Neural cell (in vitro differentiated cells): ENCODE results near the gene BNIPL. TPM values are rescaled to one million over a fixed set of nuclear protein-coding genes. Genes with fewer than 3 reads are reported as not detected.

Source experiments
- H2AFZ ChIP-seq: fragments of 200-600, 300-800 bp; sonication (generic), shearing (Covaris generic); 2 replicates; pipeline ENCODE4 v1.6.0; 2014; ENCODE audit warnings: low read depth, mild to moderate bottlenecking, antibody characterized with exemption, low read length, moderate library complexity
- H3F3A ChIP-seq: fragments of 200-600 bp; shearing (Covaris generic); 2 replicates; pipeline ENCODE4 v1.6.1; 2016; ENCODE audit warnings: mild to moderate bottlenecking, moderate library complexity, mixed read lengths, antibody characterized with exemption, low read length; ENCODE audit not compliant: insufficient read depth, poor library complexity, severe bottlenecking
- H3K27ac ChIP-seq: fragments of 200-600, 300-800 bp; sonication (generic), shearing (Covaris generic); 2 replicates; pipeline ENCODE4 v1.5.1; 2014; ENCODE audit warnings: mild to moderate bottlenecking, low read length, moderate library complexity
- H3K27me3 ChIP-seq: fragments of 300-800, 200-600 bp; sonication (generic), shearing (Covaris generic); 2 replicates; pipeline ENCODE4 v1.6.0; 2014; ENCODE audit warnings: mild to moderate bottlenecking, low read depth, low read length, moderate library complexity; ENCODE audit not compliant: insufficient read depth
- H3K36me3 ChIP-seq: fragments of 300-800, 200-600 bp; sonication (generic), shearing (Covaris generic); 2 replicates; pipeline ENCODE4 v1.5.1; 2014; ENCODE audit warnings: mild to moderate bottlenecking, antibody characterized with exemption, low read length, moderate library complexity; ENCODE audit not compliant: insufficient read depth
- H3K4me2 ChIP-seq: fragments of 300-800, 200-600 bp; sonication (generic), shearing (Covaris generic); 2 replicates; pipeline ENCODE4 v1.6.0; 2014; ENCODE audit warnings: mild to moderate bottlenecking, low read length
- H3K4me3 ChIP-seq: fragments of 300-800, 200-600 bp; sonication (generic), shearing (Covaris generic); 2 replicates; pipeline ENCODE4 v1.5.1; 2014; ENCODE audit warnings: mild to moderate bottlenecking, low read length, moderate library complexity
- H3K79me2 ChIP-seq: fragments of 200-600 bp; shearing (Covaris generic); replicated peaks from 2 replicates; pipeline ENCODE4 v1.6.0; 2014; ENCODE audit warnings: mild to moderate bottlenecking, low read length, moderate library complexity; ENCODE audit not compliant: insufficient read depth
- H3K9ac ChIP-seq: fragments of 300-800, 200-600 bp; sonication (generic), shearing (Covaris generic); 2 replicates; pipeline ENCODE4 v1.6.1; 2016; ENCODE audit warnings: mild to moderate bottlenecking, low read length, mixed read lengths
- H3K9me2 ChIP-seq: fragments of 200-600 bp; shearing (Covaris generic); 2 replicates; pipeline ENCODE4 v1.6.1; 2016; ENCODE audit warnings: mild to moderate bottlenecking, low read length, mixed read lengths; ENCODE audit not compliant: insufficient read depth
- H3K9me3 ChIP-seq: fragments of 200-600, 300-800 bp; sonication (generic), shearing (Covaris generic); 2 replicates; pipeline ENCODE4 v1.6.1; 2016; ENCODE audit warnings: mild to moderate bottlenecking, mixed run types, low read length, moderate library complexity, mixed read lengths
- H4K20me1 ChIP-seq: fragments of 200-600 bp; shearing (Covaris generic); 2 replicates; pipeline ENCODE4 v1.6.1; 2016; ENCODE audit warnings: mild to moderate bottlenecking, mixed run types; ENCODE audit not compliant: insufficient read depth
- CTCF ChIP-seq: fragments of 450-650 bp; IDR thresholded peaks from 2 replicates; pipeline ENCODE4 v1.5.1; 2014; ENCODE audit warnings: antibody characterized with exemption, mild to moderate bottlenecking, moderate library complexity; ENCODE audit not compliant: poor library complexity, severe bottlenecking
- EP300 ChIP-seq: fragments of 450-650 bp; conservative IDR thresholded peaks from 2 replicates; pipeline ENCODE4 v1.6.1; 2014; ENCODE audit warnings: antibody characterized with exemption, mild to moderate bottlenecking, moderate library complexity; ENCODE audit not compliant: poor library complexity, severe bottlenecking
- EZH2 ChIP-seq: fragments of 200-600, 300-800 bp; shearing (Covaris generic), sonication (generic); IDR thresholded peaks from 2 replicates; pipeline ENCODE4 v1.6.1; 2014; ENCODE audit warnings: antibody characterized with exemption, low read length, borderline replicate concordance, mild to moderate bottlenecking; ENCODE audit not compliant: insufficient read depth, poor library complexity, severe bottlenecking
- MXI1 ChIP-seq: fragments of 450-650 bp; conservative IDR thresholded peaks from 2 replicates; pipeline ENCODE4 v1.6.1; 2014; ENCODE audit warnings: antibody characterized with exemption, mild to moderate bottlenecking; ENCODE audit not compliant: poor library complexity, severe bottlenecking
- POLR2AphosphoS5 ChIP-seq: IDR thresholded peaks from 2 replicates; pipeline ENCODE4 v1.6.1; 2012
- RAD21 ChIP-seq: fragments of 450-650 bp; conservative IDR thresholded peaks from 2 replicates; pipeline ENCODE4 v1.6.1; 2014; ENCODE audit warnings: antibody characterized with exemption, mild to moderate bottlenecking, moderate library complexity
- SMC3 ChIP-seq: fragments of 450-650 bp; conservative IDR thresholded peaks from 2 replicates; pipeline ENCODE4 v1.6.1; 2014; ENCODE audit warnings: antibody characterized with exemption, mild to moderate bottlenecking, moderate library complexity; ENCODE audit not compliant: poor library complexity
- TAF1 ChIP-seq: IDR thresholded peaks from 2 replicates; pipeline ENCODE4 v1.6.1; 2012; ENCODE audit warnings: low read depth
- polyA plus RNA-seq: library from polyadenylated mRNA; depleted of rRNA; stranded (reverse); fragments of >200 nt; gene quantifications from 2 replicates; pipeline ENCODE4 v1.2.3, GENCODE V29; 2014
- TF ChIP-seq, protein P1 (sequence below): IDR thresholded peaks from 2 replicates; pipeline ENCODE4 v1.6.1; 2012; ENCODE audit warnings: borderline replicate concordance

BNIPL gene
- polyA plus RNA-seq, 1 donor from 2014 or later = 0.33 TPM

- no peaks in the 10 kb centered on the region for H3K79me2 ChIP-seq
- no peaks in the 10 kb centered on the region for H3F3A ChIP-seq
- H3K9me3 ChIP-seq = no peaks in the 10 kb centered on the region
- H3K27ac ChIP-seq = no peak overlapping the region
- H3K36me3 ChIP-seq = no peaks in the 10 kb centered on the region
- no peaks in the 10 kb centered on the region for H3K27me3 ChIP-seq
- TF ChIP-seq EZH2 = no peak
- no peak for TF ChIP-seq EP300
- no peak for TF ChIP-seq POLR2AphosphoS5
- no peak for TF ChIP-seq SMC3
- no peak for TF ChIP-seq MXI1
- no peak for TF ChIP-seq TAF1
- TF ChIP-seq RAD21 = no peak
- no peak for TF ChIP-seq CTCF
- TF ChIP-seq, protein P1, sequence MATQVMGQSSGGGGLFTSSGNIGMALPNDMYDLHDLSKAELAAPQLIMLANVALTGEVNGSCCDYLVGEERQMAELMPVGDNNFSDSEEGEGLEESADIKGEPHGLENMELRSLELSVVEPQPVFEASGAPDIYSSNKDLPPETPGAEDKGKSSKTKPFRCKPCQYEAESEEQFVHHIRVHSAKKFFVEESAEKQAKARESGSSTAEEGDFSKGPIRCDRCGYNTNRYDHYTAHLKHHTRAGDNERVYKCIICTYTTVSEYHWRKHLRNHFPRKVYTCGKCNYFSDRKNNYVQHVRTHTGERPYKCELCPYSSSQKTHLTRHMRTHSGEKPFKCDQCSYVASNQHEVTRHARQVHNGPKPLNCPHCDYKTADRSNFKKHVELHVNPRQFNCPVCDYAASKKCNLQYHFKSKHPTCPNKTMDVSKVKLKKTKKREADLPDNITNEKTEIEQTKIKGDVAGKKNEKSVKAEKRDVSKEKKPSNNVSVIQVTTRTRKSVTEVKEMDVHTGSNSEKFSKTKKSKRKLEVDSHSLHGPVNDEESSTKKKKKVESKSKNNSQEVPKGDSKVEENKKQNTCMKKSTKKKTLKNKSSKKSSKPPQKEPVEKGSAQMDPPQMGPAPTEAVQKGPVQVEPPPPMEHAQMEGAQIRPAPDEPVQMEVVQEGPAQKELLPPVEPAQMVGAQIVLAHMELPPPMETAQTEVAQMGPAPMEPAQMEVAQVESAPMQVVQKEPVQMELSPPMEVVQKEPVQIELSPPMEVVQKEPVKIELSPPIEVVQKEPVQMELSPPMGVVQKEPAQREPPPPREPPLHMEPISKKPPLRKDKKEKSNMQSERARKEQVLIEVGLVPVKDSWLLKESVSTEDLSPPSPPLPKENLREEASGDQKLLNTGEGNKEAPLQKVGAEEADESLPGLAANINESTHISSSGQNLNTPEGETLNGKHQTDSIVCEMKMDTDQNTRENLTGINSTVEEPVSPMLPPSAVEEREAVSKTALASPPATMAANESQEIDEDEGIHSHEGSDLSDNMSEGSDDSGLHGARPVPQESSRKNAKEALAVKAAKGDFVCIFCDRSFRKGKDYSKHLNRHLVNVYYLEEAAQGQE = no peak
- no peak overlapping the region for H2AFZ ChIP-seq
- H3K9me2 ChIP-seq = no peaks in the 10 kb centered on the region
- no peaks in the 10 kb centered on the region for H4K20me1 ChIP-seq
- H3K4me3 ChIP-seq = no peak overlapping the region
- no peak overlapping the region for H3K9ac ChIP-seq
- H3K4me2 ChIP-seq = no peak overlapping the region
Observed at GRCh38 chr1:151037032-151037431, 646 bp downstream of the BNIPL start.

GRCh38 chr1:151039521-151039920, 3.1 kb downstream of the BNIPL start:
- H3K4me3 ChIP-seq = no peak overlapping the region
- H3K36me3 ChIP-seq = no peaks in the 10 kb centered on the region
- TF ChIP-seq POLR2AphosphoS5 (no peak), MXI1 (no peak), RAD21 (no peak), EP300 (no peak), CTCF (no peak), TAF1 (no peak), SMC3 (no peak), EZH2 (no peak)
- TF ChIP-seq, protein P1 = no peak
- H3K27ac ChIP-seq = no peak overlapping the region
- H3F3A ChIP-seq = no peaks in the 10 kb centered on the region
- H3K79me2 ChIP-seq = no peaks in the 10 kb centered on the region
- no peaks in the 10 kb centered on the region for H3K9me3 ChIP-seq
- H2AFZ ChIP-seq = no peak overlapping the region
- H3K4me2 ChIP-seq = no peak overlapping the region
- H3K27me3 ChIP-seq = no peaks in the 10 kb centered on the region
- no peak overlapping the region for H3K9ac ChIP-seq
- no peaks in the 10 kb centered on the region for H3K9me2 ChIP-seq
- no peaks in the 10 kb centered on the region for H4K20me1 ChIP-seq
